ENCODE measurements around the gene TMCC3.
"Not testable (repeated sequence)": the region's sequence is repeated elsewhere in the genome, so short reads cannot be mapped to it uniquely, and the experiment has no call there.

Gene TMCC3

DNA sequence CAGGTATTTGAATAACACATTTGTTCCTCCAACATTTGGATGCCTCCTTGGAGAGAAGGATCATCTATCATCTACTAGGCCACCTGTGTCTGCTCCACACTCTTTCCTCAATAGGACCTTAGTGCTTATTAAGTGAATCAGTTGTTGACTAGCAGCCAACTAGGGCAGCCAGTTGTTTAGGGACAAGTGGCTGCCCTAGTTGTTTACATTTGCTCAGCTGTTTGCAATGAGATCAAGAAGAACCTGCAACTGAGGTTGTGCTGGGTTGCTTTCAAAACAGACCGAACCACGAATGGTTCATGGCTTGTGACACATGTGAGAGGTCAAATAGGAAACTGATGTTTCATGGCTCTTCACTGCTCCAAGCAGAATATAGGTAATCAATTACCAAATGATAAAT lies 53.8 kb downstream of the TMCC3 start:
- DNase-seq: no peak

DNA sequence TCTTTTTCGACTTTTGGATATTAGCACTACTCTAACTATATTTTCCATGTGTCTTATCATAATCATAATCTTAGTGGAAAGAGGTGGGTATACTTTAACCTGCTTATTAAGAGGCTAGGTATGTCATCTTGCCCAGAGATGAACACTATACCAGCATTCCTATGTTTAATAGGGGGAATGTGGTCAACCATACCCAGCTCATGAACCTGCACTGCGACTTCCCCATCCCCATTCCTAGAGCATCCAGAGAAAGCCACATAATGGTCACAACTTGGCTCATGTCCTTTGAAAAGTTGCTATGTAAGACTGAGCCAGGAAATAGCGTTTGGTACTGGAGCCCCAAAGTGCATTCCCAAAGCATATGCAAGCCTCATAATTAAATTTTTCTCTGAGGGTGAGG lies 55.2 kb downstream of the TMCC3 start:
- DNase-seq: no peak

GRCh38 chr12:94594443-94594825 lies 55.9 kb downstream of the TMCC3 start:
- DNase-seq: no peak

GRCh38 chr12:94593822-94594442 lies 56.4 kb downstream of the TMCC3 start:
- DNase-seq: no peak

- DNase-seq: not testable (repeated sequence)
Measured at GRCh38 chr12:94592723-94593122, 57.6 kb downstream of the TMCC3 start.

DNA sequence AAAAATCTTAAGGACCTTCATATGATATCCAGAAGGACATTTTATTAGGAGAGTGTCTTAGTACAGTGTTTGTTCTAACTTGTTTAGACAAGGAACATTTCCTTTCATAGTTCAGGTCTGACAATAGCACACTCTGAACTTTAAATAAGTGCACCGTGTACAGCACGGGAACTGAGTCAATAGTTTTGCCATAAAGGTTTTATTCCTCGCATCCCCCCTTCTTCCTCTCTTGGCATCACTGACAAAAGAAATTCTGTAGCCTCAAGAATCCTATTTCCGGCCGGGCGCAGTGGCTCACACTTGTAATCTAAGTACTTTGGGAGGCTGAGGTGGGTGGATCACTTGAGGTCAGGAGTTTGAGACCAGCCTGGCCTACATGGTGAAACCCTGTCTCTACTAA lies 58.3 kb downstream of the TMCC3 start:
- DNase-seq: no peak

DNA sequence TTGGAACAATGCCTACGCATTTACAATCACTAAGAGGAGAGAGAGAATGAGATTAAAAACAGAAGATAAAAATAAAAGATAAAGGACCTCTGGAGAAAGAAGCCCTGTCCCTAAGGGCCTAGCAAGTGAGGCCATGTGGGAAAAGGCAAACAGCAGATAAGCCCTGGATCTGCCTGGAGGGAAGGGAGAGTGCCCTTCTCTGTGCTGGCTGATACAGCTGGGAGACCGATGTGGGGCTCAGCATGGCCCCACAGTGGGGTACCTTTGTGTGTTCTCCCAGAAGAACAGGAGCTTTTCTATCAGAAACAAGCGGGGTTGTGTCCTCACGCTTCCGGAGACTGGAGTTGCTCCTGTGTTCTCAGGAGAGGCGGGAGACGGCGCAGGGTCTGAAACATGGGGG lies 59.9 kb downstream of the TMCC3 start:
- DNase-seq: no peak

GRCh38 chr12:94589591-94590001 lies 60.8 kb downstream of the TMCC3 start:
- DNase-seq: no peak

GRCh38 chr12:94588346-94588745 lies 62.0 kb downstream of the TMCC3 start:
- DNase-seq: no peak

- DNase-seq: no peak
Measured at GRCh38 chr12:94587266-94588241, 62.8 kb downstream of the TMCC3 start.

DNA sequence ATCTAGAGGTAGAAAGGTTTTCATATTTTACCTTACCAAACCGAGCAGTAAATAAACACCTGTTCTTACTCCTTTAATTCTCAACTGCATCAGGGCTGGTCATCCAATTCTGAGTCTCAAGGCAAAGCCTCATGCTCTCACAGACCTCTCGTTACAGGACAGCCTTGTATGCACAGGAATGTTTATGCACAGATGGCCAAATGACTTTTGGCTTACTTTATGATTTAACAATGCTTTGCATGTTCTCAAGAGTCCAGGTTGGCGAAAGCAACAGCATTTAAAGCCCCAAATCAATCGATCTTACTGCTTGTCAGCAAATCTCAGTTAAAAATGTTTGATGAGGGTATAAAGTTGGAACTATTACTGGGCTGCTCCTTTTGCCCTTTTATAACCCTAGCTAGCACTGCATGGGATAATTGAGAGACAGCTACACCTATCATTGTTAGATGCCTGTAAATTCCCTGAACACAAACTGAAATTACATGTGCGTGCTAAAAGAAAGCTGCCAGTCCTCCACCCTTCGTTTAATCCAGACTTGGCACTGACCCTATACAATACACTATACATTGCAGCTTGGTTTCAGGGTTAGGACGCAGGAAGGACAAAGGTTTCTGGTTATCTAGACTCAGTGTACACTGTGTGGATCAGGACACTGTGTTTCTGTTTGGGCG lies 63.6 kb downstream of the TMCC3 start:
- DNase-seq: no peak

DNA sequence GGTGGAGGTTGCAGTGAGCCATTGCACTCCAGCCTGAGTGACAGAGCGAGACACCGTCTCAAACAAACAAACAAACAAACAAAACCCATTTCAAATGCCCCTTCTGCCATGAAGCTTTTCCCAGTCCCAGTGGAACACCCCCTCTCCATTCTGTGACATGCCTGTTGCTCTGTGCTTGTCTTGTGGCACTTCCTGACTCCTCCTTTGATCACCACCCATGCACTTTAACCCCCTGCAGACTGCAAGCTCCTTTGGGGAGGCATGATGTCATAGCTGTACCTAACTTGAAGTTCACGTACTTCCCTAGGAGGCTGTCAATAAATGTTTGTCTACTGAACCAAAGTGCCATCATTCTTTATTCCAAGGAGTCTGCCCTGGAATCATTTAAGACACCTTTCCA lies 64.7 kb downstream of the TMCC3 start:
- DNase-seq: no peak

- no peak for DNase-seq
Measured at GRCh38 chr12:94584377-94584776, 66.0 kb downstream of the TMCC3 start.

DNA sequence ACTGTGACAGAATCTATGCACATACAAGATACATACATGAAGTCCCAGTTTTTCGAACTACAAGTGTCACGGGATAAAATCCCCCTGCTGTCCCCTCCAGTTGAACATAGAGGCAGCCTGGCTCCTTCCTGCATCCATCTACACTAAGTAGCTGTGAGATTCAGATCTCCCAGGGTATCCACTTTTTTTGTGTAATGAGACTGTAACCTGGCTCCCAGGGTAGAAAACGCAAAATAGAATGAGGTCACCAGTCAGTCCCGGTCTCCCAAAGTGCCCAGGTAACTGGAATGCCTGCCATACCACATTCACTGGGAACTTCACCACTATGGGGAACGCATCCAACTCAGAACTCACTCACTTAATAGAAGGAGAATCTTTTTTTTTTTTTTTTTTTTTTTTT lies 67.8 kb downstream of the TMCC3 start:
- no peak for DNase-seq

GRCh38 chr12:94575645-94576403 lies 74.5 kb downstream of the TMCC3 start:
- DNase-seq: no peak

- no peak for DNase-seq
Measured at GRCh38 chr12:94575024-94575423, 75.3 kb downstream of the TMCC3 start.

DNA sequence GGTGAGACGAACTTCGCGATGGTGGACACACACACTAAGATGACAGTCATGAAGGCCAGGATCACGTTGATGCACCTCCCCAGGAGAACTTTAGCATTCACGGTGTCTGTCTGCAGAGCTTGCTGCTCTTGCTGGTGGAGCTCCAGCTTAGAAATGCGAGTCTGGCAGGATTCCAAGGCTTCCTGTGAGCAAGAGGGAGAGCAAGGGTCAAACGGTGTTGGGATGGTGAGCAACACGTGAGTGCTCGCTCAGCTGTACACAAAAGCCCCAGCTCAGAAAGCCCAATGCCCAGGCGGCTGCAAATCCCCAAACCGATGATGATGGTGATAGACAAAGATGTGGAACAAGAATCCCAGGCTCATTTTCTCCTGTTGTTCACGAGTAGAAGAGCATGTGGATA lies 78.8 kb downstream of the TMCC3 start:
- no peak for DNase-seq

GRCh38 chr12:94570161-94570560 lies 80.2 kb downstream of the TMCC3 start:
- no peak for DNase-seq

DNA sequence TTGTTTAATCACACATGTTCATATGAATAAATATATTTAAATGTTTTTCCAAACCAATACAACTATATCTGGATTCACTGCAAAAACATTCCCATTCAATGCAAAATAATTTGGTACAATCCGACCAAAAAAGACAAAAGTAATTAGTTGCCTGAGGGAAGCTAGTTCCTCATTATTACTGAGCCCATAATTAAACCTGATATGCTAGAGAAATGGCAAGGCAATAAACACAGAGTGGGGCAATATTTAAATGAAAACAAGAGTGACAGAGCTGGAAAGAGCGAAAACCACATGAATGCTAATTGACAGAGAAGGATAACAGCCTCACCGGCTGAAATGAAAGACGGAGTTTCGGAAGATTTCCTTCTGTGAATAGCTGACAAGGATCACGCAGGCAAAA lies 82.6 kb downstream of the TMCC3 start:
- no peak for DNase-seq

- no peak for DNase-seq
Measured at GRCh38 chr12:94566345-94566744, 84.0 kb downstream of the TMCC3 start.

GRCh38 chr12:94565683-94566082 lies 84.7 kb downstream of the TMCC3 start:
- no peak for DNase-seq

GRCh38 chr12:94563286-94563685 lies 87.1 kb downstream of the TMCC3 start:
- DNase-seq: no peak

DNA sequence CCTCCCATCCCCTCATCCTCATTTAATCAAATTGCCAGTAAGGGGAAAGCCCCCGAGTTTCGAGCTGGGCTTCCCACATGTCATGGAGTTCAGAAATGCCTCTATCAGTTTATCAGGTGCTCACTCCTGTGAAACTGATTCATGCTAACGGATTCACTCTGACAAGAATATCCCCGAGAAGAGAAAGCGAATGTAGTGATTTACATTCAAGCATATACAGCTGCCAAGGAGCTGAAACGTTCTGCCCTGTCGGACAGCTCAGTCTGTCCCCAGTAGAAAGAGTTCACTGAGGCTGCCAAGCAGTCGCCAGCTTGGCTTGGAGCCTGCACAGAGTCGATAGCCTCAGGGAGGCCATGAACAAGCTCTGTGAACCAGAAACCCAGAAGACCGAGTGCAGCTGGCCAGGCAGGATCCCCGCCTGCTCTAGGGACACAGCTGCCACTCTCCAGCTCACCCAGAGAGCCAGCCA lies 88.4 kb downstream of the TMCC3 start:
- DNase-seq: no peak
